GM21529 (cell line): ENCODE results near the gene PPP1R9A.

Source experiments
- ATAC-seq: cut with Tn5 transposase; IDR thresholded peaks from one replicate; pipeline ENCODE4 v1.9.1; 2021; ENCODE audit not compliant: unreplicated experiment

Gene PPP1R9A

DNA sequence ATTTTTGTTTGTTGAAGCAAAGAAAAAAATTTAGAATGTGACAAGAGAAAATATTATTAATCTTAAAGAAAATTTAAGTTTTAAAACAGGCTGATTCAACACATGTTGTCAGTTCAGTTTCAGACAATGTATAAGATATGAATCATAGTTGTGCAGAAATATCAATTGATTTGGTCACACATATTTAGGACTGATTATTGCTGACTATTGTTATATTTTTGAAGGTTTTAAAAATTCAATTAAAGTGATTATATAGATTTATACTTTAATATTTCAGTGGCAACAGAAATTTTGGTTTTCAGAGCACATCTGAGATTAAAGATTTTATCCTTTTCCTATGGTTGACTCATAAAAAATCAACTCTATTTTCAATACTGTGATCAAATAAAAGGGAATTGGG is 284.4 kb downstream of the PPP1R9A start:
- no peak for ATAC-seq

GRCh38 chr7:95198863-95199262 is 291.5 kb downstream of the PPP1R9A start:
- no peak for ATAC-seq

DNA sequence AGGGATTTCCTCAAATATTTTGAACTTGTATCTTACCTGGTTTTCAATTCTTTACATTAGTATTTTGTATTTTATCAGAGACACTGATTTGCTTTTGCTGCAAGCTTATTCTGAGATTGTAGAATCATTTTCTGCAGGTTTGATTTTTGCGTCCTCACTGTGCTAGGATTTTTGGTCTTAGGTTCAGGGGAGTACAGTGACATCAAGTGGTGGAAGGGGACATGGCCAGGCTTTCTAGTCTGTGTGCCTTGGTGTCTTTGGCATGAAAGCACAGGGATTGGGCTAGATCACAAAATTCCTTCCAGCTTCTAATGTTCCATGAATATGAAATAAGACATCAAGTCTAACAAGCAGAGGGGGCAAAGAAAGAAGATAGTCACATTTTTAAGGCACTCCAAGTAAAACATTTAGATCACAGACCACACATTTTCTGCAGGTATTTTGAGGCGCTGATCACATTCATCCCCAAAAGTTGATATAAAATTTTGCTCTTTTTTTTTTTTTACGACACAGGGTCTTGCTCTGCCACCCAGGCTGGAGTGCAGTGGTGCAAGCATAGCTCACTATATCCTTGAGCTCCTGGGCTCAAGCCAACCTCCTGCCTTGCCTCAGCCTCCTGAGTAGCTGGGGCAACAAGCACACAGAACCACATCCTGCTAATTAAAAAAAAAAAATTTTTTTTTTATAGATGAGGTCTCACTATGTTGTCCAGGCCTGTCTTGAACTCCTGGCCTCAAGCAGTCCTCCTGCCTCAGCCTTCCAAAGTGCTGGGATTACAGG is 292.6 kb downstream of the PPP1R9A start:
- ATAC-seq, result no peak

DNA sequence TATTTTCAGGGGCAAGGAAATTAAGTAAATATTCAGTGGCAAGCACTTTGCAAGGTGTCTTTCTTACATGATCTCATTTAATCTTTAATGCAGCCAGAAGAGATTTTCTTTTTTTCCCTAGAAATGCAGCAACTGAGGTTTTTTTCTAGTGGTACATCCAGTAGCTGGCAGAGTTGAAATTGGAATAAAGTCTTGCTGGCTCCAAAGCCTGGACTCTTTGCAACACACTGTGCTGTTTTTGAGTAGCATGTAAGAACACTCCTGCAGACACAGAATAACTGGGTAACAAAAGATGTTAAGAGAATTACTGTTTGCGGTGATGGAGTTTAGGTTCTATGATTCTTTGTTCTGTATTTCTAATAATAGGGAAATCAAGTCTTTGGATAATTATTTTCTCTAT is 293.3 kb downstream of the PPP1R9A start:
- ATAC-seq, result no peak

- ATAC-seq, result no peak
Measured at GRCh38 chr7:95201727-95202126, 294.3 kb downstream of the PPP1R9A start.

DNA sequence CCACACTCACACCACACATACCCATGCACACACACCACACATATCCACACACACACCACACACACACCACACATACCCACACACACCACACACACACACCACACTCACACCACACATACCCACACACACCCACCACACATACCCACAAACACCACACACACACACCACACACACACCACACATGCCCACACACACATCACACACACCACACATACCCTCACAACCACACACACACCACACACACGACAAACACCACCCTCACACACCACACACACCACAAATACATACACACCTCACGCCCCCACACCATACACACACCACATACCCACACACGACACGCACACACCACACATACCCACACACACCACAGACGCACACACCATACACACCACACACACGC is 297.2 kb downstream of the PPP1R9A start:
- no peak for ATAC-seq

GRCh38 chr7:95205665-95206225 is 298.4 kb downstream of the PPP1R9A start:
- no peak for ATAC-seq

DNA sequence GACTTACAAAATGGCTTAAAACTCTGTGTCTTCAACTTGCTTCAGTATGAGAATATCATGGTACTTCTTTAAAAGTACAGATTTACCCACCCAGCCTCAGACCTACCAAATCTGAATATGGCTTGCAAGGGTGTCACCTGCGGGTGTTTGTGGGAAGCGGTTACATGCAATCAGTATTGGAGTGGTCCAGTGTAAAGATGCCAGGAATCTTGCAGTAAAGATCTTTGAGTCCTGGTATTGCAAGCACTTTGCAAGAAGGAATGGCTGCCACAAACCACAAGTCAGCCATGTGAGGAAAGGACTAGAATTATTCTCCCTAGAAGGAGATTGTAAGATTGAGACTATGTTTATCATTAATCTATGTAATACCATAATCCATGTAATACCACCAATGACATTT is 301.9 kb downstream of the PPP1R9A start:
- ATAC-seq, result no peak

GRCh38 chr7:95209788-95210187 is 302.4 kb downstream of the PPP1R9A start:
- no peak for ATAC-seq

DNA sequence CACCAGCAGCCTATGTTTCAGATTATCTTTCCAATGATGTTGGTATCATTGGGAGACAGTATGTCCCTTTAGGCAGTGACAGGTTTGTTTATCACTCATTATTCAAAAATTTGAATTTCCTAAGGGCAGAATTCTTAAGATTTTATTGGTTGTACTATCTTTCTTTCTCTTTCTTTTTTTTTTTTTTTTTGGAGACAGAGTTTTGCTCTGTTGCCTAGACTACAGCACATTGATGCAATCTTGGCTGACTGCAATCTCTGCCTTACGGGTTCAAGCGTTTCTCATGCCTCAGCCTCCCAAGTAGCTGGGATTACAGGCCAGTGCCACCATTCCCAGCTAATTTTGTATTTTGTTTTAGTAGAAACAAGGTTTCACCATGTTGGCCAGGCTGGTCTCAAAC is 305.8 kb downstream of the PPP1R9A start:
- ATAC-seq, result no peak

GRCh38 chr7:95213809-95214492 is 306.6 kb downstream of the PPP1R9A start:
- no peak for ATAC-seq

- no peak for ATAC-seq
Measured at GRCh38 chr7:95219721-95220120, 312.3 kb downstream of the PPP1R9A start.

DNA sequence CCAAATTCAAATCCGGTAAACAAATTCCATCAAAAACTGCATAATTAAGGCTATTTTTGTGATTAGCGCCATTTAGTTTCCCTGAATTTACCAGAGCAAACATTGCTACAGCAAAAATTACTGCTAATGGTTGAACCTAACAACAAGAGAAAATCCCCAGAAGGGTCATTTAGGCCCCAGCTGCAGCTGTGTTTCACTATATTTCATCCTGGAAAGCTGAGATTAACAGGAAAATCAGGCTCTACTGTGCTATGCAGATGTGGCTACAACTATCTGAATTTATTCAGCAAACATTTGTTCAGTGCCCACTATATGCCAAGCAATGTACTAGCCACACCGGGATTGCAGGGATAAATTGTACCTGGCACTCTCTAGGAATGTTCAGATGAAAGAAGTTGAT is 312.9 kb downstream of the PPP1R9A start:
- ATAC-seq, result no peak

GRCh38 chr7:95225301-95225700 is 317.9 kb downstream of the PPP1R9A start:
- no peak for ATAC-seq

DNA sequence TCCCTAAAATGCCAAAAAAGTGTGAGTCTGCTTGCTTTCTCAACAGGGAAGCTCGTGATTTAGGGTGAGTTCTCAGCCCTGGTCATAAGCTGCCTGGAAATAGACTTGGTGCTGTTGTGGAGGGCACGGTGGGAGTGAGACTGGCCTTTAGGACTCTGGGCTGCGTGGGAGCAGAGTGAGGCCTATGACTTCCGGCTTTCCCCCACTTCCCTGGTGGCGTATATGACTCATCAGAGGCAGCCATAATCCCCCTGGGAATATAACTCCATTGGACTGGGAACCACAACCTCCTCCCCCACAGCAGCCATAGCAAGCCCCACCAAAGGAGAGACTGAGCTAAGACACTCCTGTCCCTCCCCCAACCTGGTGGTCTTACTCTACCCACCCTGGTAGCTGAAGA is 321.9 kb downstream of the PPP1R9A start:
- no peak for ATAC-seq

DNA sequence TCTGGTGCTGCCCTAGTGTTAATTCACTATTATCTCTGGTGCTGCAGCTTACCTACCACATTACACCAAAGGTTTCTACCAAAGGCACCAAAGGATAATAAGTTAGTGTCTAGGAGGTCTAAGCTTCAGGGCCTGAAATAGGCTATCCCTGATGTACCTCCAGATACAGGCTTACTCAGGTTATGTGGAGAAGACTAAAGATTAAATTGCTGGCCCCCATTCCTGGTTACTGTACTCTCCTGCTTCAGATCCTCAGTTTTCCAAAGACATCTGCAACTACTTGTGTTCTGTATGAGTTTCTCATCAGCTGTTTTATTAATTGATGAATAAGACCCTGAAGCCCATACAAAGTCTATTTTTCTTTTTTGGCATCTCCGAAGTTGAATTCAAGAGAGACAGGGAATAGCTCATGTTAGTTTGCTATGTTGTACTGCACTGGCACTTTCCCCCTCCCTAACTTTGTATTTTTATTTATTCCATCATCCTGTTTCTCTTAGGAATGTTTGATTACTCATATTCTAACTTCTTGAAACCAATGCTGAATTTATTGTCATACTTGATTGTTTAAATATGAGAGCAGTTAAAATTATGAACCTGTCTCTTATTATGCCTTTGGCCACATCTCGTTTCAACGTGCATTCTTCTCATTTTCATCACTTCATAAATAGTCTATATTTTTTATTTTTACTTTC is 331.0 kb downstream of the PPP1R9A start:
- ATAC-seq, result no peak

DNA sequence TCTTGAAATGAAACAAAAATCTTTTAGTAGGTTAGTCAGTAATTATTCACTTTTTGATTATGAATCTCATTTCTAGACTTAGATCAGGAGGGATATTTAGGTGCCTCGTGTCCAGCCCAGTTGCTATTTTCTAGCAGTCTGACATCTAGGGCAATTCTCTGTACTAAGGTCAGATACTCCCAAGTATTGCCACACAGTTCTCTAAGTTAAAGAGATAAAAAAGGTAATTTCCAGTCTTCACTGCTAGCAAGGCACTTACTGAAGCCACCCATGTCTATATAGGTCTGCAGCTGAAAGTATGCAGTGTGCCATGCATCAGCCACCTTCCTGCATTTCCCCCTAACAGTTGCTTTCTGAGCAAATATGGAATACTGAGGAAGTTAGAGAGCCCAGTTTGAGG is 333.5 kb downstream of the PPP1R9A start:
- no peak for ATAC-seq

GRCh38 chr7:95242266-95242665 is 334.9 kb downstream of the PPP1R9A start:
- no peak for ATAC-seq

- ATAC-seq, result no peak
Measured at GRCh38 chr7:95244616-95245015, 337.2 kb downstream of the PPP1R9A start.

GRCh38 chr7:95245828-95246500 is 338.6 kb downstream of the PPP1R9A start:
- ATAC-seq, result no peak

GRCh38 chr7:95246831-95247370 is 339.5 kb downstream of the PPP1R9A start:
- ATAC-seq, result peak; percentile 79
